GM18498 (cell line): ENCODE results near the gene SMURF1.

Source experiments
- ATAC-seq: cut with Tn5 transposase; IDR thresholded peaks from one replicate; pipeline ENCODE4 v1.9.1; 2021; ENCODE audit warnings: mild to moderate bottlenecking, moderate library complexity; ENCODE audit not compliant: unreplicated experiment

Gene SMURF1

GRCh38 chr7:99098824-99099498, 44.9 kb downstream of the SMURF1 start:
- ATAC-seq, result no peak

GRCh38 chr7:99098286-99098823, 45.6 kb downstream of the SMURF1 start:
- no peak for ATAC-seq

- ATAC-seq, result no peak
Observed at GRCh38 chr7:99097730-99098129, 46.2 kb downstream of the SMURF1 start.

- ATAC-seq, result no peak
Observed at GRCh38 chr7:99096124-99096887, 47.6 kb downstream of the SMURF1 start.

GRCh38 chr7:99095698-99096097, 48.2 kb downstream of the SMURF1 start:
- ATAC-seq, result no peak

- no peak for ATAC-seq
Observed at GRCh38 chr7:99094401-99094800, 49.5 kb downstream of the SMURF1 start.

GRCh38 chr7:99092064-99092720, 51.7 kb downstream of the SMURF1 start:
- no peak for ATAC-seq

GRCh38 chr7:99090771-99091542, 53.0 kb downstream of the SMURF1 start:
- no peak for ATAC-seq

- no peak for ATAC-seq
Observed at GRCh38 chr7:99089914-99090629, 53.8 kb downstream of the SMURF1 start.

GRCh38 chr7:99086944-99087343, 57.0 kb downstream of the SMURF1 start:
- no peak for ATAC-seq

GRCh38 chr7:99086532-99086931, 57.4 kb downstream of the SMURF1 start:
- no peak for ATAC-seq

GRCh38 chr7:99083733-99084132, 60.2 kb downstream of the SMURF1 start:
- no peak for ATAC-seq

- ATAC-seq, result no peak
Observed at GRCh38 chr7:99083068-99083651, 60.7 kb downstream of the SMURF1 start.

GRCh38 chr7:99080679-99081078, 63.2 kb downstream of the SMURF1 start:
- ATAC-seq, result no peak

- no peak for ATAC-seq
Observed at GRCh38 chr7:99079104-99079503, 64.8 kb downstream of the SMURF1 start.

GRCh38 chr7:99078416-99078815, 65.5 kb downstream of the SMURF1 start:
- no peak for ATAC-seq

- no peak for ATAC-seq
Observed at GRCh38 chr7:99076615-99077014, 67.3 kb downstream of the SMURF1 start.

GRCh38 chr7:99073839-99074446, 70.0 kb downstream of the SMURF1 start:
- no peak for ATAC-seq

GRCh38 chr7:99072126-99072525, 71.8 kb downstream of the SMURF1 start:
- no peak for ATAC-seq
